Common myeloid progenitor, CD34-positive (primary cell): ENCODE data around the gene IER3IP1. TPM values are rescaled to one million over a fixed set of nuclear protein-coding genes. Genes with fewer than 3 reads are reported as not detected.
A peak's percentile ranks its signal among the peaks of the same experiment; 100 is the strongest.

Experiments used
- CTCF ChIA-PET: fragments of 350-600 bp; sonication (Branson Sonifier 250); formaldehyde crosslinking; loops from one replicate; lab custom pipeline; 2021; ENCODE audit warnings: antibody characterized with exemption; lab: Charles Lee
- POLR2A ChIA-PET: fragments of 350-600 bp; sonication (Branson Sonifier 250); formaldehyde crosslinking; loops from one replicate; lab custom pipeline; 2021; ENCODE audit warnings: antibody characterized with exemption; lab: Charles Lee
- DNase-seq, 3 donors: peaks; one replicate each; pipeline versions ENCODE4 v3.0.0 to v3.0.0-alpha.2; 2013
- H3K27ac ChIP-seq, 2 experiments: 1 replicate in 1 of 2; 2 replicates in 1 of 2; pipeline ENCODE4 v1.7.0; 2013; ENCODE audit warnings: inconsistent platforms in 2 of 2, low read length in 2 of 2, mild to moderate bottlenecking in 2 of 2, low read depth in 1 of 2, moderate library complexity in 1 of 2; ENCODE audit not compliant: severe bottlenecking in 2 of 2, insufficient read depth in 1 of 2, poor library complexity in 1 of 2
- H3K27me3 ChIP-seq, 5 experiments: replicated peaks in 2 of 5; 1 replicate in 3 of 5; 2 replicates in 2 of 5; pipeline versions ENCODE4 v1.6.1 to v1.7.0; 2013; ENCODE audit warnings: low read length in 4 of 5, mild to moderate bottlenecking in 2 of 5, moderate library complexity in 2 of 5, inconsistent platforms in 1 of 5; ENCODE audit not compliant: insufficient read depth in 5 of 5, control insufficient read depth in 4 of 5
- H3K36me3 ChIP-seq, 4 experiments: 1 replicate in 2 of 4; 2 replicates in 2 of 4; pipeline versions ENCODE4 v1.6.1 to v1.7.0; 2013; ENCODE audit warnings: low read length in 3 of 4, control low read depth in 1 of 4, mild to moderate bottlenecking in 1 of 4; ENCODE audit not compliant: control insufficient read depth in 4 of 4, insufficient read depth in 4 of 4
- H3K4me1 ChIP-seq, 4 experiments: 1 replicate in 3 of 4; 2 replicates in 1 of 4; pipeline versions ENCODE4 v1.6.1 to v1.7.1; 2013; ENCODE audit warnings: low read length in 3 of 4, mild to moderate bottlenecking in 3 of 4, control low read depth in 1 of 4, inconsistent platforms in 1 of 4, moderate library complexity in 1 of 4; ENCODE audit not compliant: control insufficient read depth in 4 of 4, insufficient read depth in 4 of 4; ENCODE audit errors: control extremely low read depth in 1 of 4
- H3K4me3 ChIP-seq, 7 experiments: 1 replicate in 4 of 7; 2 replicates in 3 of 7; pipeline versions ENCODE4 v1.5.1 to v1.7.0; 2013; ENCODE audit warnings: mild to moderate bottlenecking in 7 of 7, low read length in 6 of 7, moderate library complexity in 6 of 7, inconsistent platforms in 2 of 7, low read depth in 2 of 7, control low read depth in 1 of 7; ENCODE audit not compliant: insufficient read depth in 4 of 7, control insufficient read depth in 1 of 7; ENCODE audit errors: extremely low read depth in 1 of 7
- H3K9me3 ChIP-seq, 5 experiments: 1 replicate in 4 of 5; 2 replicates in 1 of 5; pipeline versions ENCODE4 v1.6.1 to v1.7.1; 2013; ENCODE audit warnings: low read length in 4 of 5, mild to moderate bottlenecking in 2 of 5, inconsistent platforms in 1 of 5, low read depth in 1 of 5, moderate library complexity in 1 of 5; ENCODE audit not compliant: control insufficient read depth in 4 of 5, insufficient read depth in 2 of 5; ENCODE audit errors: control extremely low read depth in 1 of 5
- WGBS: methylation state at CpG from one replicate; pipeline ENCODE4 v1.1.5; 2013; ENCODE audit not compliant: insufficient coverage; 5-methylcytosine and 5-hydroxymethylcytosine counted together
- polyA plus RNA-seq: library from polyadenylated mRNA; unstranded; fragments of 120-200 nt; gene quantifications from one replicate; pipeline ENCODE4 v1.2.1, GENCODE V29; 2013

IER3IP1 gene, protein sequence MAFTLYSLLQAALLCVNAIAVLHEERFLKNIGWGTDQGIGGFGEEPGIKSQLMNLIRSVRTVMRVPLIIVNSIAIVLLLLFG
- 13.5 TPM for polyA plus RNA-seq

DNA sequence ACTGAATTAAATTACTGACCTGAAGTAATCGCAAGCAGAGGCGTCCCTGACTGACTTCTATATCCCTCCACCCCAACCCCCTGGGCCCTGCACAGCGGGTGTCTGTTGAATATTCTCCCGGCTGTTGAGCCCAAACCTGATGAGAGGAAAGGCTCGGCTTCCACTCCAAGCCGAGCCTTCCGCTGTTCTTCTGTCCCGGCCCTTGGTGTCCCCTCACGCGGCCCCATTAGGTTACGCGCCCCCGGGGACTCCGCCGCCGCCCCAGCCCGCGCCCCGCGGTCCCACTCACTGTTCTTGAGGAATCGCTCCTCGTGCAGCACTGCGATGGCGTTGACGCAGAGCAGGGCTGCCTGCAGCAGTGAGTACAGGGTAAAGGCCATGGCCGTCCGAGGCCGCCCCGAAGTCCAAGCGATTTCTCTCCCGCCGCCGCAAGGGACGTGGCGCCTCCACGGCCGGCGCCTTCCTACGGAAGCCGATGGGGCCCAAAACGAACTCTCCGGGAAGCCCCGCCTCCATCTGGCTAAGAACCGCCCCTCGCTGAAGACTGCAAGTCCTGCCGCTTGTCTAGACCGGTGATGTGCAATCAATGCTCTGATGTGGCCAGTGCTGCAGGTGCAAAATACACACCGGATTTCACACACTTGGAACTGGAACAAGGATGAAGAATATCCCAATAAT is at the start of gene IER3IP1:
Gene IER3IP1, minus strand, starts transcription at position 467 of the 678 bp plus-strand sequence. Its CDS starts 87 bp downstream, at position 380.
- peaks cover 0 to 19% (median 13%) of the 10 kb centered on the region in 4 experiments for H3K4me1 ChIP-seq
- CTCF ChIA-PET = no interaction called here
- WGBS = 0% methylated on average over 45 of the region's 48 CpGs
- no peaks in the 10 kb centered on the region for H3K9me3 ChIP-seq
- no peaks in the 10 kb centered on the region for H3K27me3 ChIP-seq
- POLR2A ChIA-PET = no interaction called here
- H3K4me3 ChIP-seq = peak within 1 kb of the TSS; percentile 81 to 96 (median 92)
- DNase-seq = peak; percentile 88 to 93 (median 92)
- H3K36me3 ChIP-seq = no peaks in the 10 kb centered on the region
- peak within 1 kb of the TSS; percentile 54 to 79 for H3K27ac ChIP-seq

DNA sequence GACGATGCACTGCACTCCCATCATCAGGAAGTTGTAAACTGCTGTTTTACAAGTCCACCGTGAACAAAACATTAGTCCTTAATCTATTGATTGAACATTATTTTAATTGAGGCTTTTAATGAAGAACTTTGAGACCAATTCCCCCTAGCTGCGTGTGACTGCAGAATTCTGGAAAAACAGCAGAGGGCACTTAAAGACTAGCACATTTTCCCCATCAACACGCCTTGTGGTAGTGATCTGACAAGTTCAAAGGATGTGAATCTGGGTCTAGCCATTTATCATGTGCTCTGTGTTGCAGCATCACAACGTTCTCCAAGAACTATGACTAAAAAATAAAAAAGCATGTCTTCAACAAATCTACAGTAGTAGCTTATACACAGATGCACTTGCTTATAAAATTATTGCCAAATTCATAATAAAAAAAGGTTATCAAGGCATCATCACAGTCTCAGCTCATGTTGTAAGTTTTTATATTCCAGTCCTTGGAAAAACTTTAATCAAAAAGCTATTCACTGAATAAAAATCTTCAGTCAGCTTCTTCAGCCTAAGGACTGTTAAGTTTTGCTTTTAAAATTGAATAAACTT is 39.5 kb upstream of the IER3IP1 start:
- DNase-seq = peak; percentile 55 to 82 (median 79)
- no CpG with 5 or more reads among the region's 5 CpGs for WGBS
- no peaks in the 10 kb centered on the region for H3K9me3 ChIP-seq
- peaks cover 11 to 48% (median 31%) of the 10 kb centered on the region in 5 experiments for H3K27me3 ChIP-seq
- no peak overlapping the region for H3K27ac ChIP-seq
- ChIA-PET CTCF (interaction anchor here (0.8 to 4.0 kb wide), 19 partner anchors 10 to 539 kb away, joined by 3 to 32 read pairs (median 4); no protein-coding TSS in a partner anchor), POLR2A (no interaction called here)
- no peak overlapping the region for H3K4me3 ChIP-seq
- H3K4me1 ChIP-seq = no peaks in the 10 kb centered on the region
- no peaks in the 10 kb centered on the region for H3K36me3 ChIP-seq

DNA sequence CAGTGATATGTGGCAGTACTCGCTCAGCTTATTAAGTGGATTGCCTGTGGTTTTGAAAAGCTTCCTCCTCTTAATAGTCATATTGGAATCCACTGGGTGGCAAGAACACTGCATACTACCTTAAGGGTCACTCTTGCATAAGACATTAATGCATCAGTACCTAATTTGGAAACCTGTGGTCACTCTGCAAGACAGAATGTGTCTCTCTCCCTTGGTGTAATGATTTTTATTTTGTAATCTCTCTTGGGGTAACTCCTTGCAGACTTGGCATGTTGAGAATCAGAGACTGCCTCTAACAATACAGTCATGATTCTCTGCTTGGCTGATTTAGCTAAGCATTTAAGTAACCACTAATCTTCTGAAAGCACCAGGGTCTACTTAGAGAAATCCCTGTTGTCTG is 33.0 kb upstream of the IER3IP1 start:
- POLR2A ChIA-PET = no interaction called here
- peaks cover 9 to 66% (median 27%) of the 10 kb centered on the region in 5 experiments for H3K27me3 ChIP-seq
- CTCF ChIA-PET = interaction anchor here (0.7 to 1.1 kb wide), 4 partner anchors 104 to 540 kb away, joined by 3 to 4 read pairs (median 3); no protein-coding TSS in a partner anchor
- no peaks in the 10 kb centered on the region for H3K9me3 ChIP-seq
- H3K36me3 ChIP-seq = no peaks in the 10 kb centered on the region
- no peaks in the 10 kb centered on the region for H3K4me1 ChIP-seq
- no peak overlapping the region for H3K4me3 ChIP-seq
- no peak overlapping the region for H3K27ac ChIP-seq
- no peak for DNase-seq
- no CpG with 5 or more reads among the region's 1 CpG for WGBS

DNA sequence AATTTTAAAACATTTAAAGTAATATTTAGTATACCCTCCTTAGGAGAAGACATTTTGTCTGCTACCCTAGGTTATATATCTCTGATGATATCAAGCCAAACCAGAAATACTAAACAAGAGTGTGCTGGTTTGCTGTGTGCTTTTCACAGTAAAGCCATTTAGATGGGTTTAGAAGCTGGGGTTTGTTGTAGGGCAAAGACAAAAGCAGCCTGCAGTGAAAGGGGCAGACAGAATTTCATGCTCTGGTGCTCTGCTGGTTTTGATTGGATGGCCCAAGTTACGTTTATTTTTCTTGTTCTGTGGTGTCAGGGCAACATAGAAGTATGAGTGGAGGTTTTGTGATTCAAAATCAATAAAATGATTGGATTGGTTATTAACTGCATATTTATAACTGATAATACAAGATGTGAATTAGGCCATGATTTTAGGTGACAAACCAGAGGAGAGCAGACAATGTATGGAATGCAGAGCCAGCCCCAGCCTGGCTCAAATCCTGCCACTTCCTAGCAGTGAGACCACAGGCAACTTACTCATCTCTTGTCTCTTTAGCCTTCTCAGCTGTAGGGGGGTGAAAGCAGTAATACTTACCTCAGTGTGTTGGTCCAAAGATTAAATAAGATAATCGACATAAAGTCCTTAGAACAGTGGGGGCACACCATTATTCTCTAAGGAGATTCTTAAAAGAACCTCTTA is 30.9 kb upstream of the IER3IP1 start:
- no peaks in the 10 kb centered on the region for H3K4me1 ChIP-seq
- H3K9me3 ChIP-seq = no peaks in the 10 kb centered on the region
- no peaks in the 10 kb centered on the region for H3K36me3 ChIP-seq
- WGBS = 92% methylated on average over 2 of the region's 2 CpGs
- CTCF ChIA-PET = interaction anchor here (1.0 to 4.6 kb wide), 2 partner anchors 7 to 106 kb away, joined by 6 to 29 read pairs; no protein-coding TSS in a partner anchor
- H3K4me3 ChIP-seq = no peak overlapping the region
- peaks cover 12 to 49% (median 19%) of the 10 kb centered on the region in 5 experiments for H3K27me3 ChIP-seq
- DNase-seq = no peak
- H3K27ac ChIP-seq = no peak overlapping the region
- POLR2A ChIA-PET = no interaction called here

DNA sequence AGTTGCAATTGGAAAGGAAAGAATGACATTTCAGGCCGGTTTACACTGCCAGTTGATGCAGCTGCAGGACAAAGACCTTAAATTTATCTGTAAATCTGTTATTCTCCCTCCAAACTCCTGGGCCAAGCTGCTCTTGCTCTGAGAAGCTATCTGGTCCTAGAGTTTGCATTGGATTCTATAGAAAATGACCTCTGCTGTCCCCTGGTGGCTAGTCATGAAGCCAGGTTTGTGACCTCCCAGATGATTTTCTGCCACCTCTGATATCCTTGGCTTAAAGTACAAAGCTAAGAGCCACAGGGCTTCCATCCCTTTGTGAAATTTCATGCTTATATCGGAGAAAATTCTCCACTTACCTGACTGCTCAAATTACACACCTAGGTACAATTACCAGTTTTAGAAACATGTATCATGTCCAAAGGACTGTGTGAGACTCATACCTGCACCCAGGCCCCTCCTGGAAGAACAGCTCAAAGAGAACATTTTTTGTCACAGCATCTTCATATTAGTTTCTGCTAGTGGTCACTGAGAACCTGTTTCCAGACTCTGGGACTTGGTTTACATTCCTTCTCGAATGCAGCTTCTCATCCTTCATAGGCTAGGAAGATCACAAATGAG is 28.9 kb upstream of the IER3IP1 start:
- Histone ChIP-seq H3K27me3 (peaks cover 10 to 31% (median 12%) of the 10 kb centered on the region in 5 experiments), H3K4me3 (no peak overlapping the region), H3K9me3 (no peaks in the 10 kb centered on the region), H3K4me1 (no peaks in the 10 kb centered on the region), H3K27ac (no peak overlapping the region), H3K36me3 (no peaks in the 10 kb centered on the region)
- WGBS = 66% methylated on average over 3 of the region's 3 CpGs
- ChIA-PET CTCF (interaction anchor here (0.6 to 6.5 kb wide), 27 partner anchors 9 to 538 kb away, joined by 3 to 81 read pairs (median 4); partner anchors contain the start of gene HDHD2), POLR2A (no interaction called here)
- DNase-seq = peak; percentile 34 to 66 (median 56)

DNA sequence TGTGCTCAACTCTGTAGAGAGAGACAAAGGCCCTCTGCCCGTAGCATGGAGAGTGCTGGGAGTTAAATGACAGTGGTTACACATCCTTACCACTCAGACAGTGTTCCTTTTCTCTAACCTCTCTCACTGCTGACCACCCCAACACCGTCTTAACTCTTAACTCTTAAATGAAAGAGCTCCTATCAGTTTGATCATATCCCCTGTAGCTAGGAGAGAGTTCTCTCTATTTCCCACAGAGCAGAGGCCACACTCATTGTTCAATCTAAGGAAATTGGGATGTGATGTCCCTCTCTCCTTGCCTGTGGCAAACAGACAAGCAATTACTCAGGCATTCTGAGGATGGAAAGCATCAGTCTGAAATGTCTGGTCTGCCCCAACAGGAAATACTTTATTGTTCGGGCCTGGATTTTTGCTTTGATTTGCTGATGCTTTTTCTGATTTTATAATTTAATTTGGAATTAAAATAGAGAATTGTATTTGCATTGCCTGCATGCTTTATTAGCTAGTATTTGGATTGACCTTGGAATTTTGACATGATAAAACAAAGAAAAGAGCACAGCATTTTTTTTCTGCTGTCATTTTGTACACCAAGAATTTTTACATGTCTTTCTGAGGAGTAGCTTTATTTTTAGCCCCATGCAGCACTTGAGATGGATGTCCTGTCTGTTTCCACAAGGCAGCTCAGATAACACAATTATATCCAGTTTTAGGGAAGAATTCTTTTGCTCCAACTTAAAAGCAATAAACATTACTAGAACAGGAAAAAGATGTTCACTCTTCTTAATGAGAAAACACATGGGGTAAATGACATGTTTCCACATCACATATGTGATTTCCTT is 27.7 kb upstream of the IER3IP1 start:
- ChIA-PET CTCF (interaction anchor here (0.6 to 6.5 kb wide), 18 partner anchors 11 to 528 kb away, joined by 3 to 81 read pairs (median 5); partner anchors contain the start of gene HDHD2), POLR2A (no interaction called here)
- DNase-seq = no peak
- Histone ChIP-seq H3K9me3 (no peaks in the 10 kb centered on the region), H3K4me3 (no peak overlapping the region), H3K27ac (no peak overlapping the region), H3K4me1 (no peaks in the 10 kb centered on the region), H3K27me3 (peaks cover 6 to 20% (median 10%) of the 10 kb centered on the region in 5 experiments), H3K36me3 (no peaks in the 10 kb centered on the region)
- WGBS = 80% methylated on average over 1 of the region's 3 CpGs
